Measurements from ENCODE around the gene GRM1.

Gene GRM1

GRCh38 chr6:146095481-146095880 lies 66.6 kb downstream of the GRM1 start:
- in situ Hi-C loops (cut with HindIII; ENCODE audit: low sequenced_read_pairs) = no loop called here

GRCh38 chr6:146097586-146097985 lies 68.7 kb downstream of the GRM1 start:
- in situ Hi-C loops (cut with HindIII; ENCODE audit: low sequenced_read_pairs) = no loop called here

DNA sequence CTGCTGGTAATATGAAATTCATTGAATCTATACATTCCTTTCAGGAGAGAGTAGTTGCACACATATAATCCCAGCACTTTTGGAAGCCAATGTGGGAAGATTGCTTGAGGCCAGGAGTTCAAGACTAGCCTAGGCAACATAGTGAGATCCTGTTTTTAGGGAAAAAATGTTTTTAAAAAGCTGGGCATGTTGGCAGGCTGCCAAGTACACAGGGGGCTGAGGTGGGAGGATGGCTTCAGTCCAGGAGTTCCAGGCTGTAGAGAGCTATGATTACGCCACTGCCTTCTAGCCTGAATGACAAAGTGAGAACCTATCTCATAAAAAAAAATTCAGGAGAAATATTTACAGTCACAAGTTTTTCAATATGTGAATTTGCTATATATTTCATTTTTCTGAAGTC lies 71.9 kb downstream of the GRM1 start:
- in situ Hi-C loops (cut with HindIII; ENCODE audit: low sequenced_read_pairs) = no loop called here

DNA sequence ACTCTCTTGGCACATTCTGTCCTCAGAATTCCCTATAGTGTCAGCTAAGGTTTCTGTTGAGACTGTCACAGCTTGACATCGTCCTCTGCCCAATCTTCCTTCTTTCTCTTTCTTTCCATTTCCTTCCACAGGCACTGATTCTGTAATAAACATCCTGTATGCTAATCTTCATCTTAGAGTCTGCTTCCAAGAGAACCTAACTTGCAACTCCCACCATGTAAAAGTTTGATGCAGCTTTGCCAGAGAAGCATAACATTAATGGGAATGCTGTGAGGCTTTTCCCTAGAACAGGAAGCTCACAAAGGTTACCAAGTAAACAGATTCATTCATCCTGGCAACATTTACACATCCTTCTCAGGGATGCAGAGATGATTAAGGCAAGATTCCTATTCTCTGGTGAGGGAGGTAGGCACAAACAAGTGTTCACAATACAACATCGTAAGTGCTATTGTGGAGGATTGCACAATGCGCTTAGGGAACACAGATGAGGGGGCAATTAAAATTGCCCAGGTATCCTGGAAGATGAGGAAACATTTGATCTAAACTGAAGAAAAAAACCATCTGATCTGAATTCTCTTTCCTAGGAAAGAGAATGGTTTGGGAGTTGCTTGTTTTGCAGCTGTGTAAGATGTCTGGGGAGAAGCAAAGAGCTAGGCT lies 74.7 kb downstream of the GRM1 start:
- in situ Hi-C loops (cut with HindIII; ENCODE audit: low sequenced_read_pairs) = no loop called here

- in situ Hi-C loops (cut with HindIII; ENCODE audit: low sequenced_read_pairs) = no loop called here
Observed at GRCh38 chr6:146106532-146106931, 77.7 kb downstream of the GRM1 start.

GRCh38 chr6:146110990-146111389 lies 82.1 kb downstream of the GRM1 start:
- in situ Hi-C loops (cut with HindIII; ENCODE audit: low sequenced_read_pairs) = no loop called here

DNA sequence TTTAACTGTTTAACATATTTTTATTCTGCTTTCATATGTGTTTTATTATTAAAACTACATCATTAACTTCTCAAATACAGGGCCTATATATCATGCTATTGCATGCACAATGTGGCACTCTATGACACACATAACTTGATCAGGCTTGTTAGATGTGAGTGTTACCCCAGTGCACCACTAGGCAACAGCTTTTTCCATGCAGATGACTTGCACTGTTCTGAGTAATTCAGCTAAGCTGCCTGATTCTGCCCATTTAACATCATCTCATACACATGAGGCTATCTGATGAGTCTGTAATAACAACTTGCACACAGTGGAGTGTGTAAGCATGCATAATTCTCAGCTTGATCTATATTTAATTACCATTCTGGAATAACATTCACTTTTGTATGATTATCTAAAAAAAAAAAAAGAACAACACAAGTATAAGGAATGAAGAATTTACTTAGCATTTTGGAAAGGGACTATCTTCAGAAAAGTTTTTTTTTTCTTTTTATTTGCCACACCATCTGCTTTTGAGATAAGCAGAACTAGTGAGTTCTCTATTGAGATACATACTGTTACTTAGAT lies 83.1 kb downstream of the GRM1 start:
- in situ Hi-C loops (cut with HindIII; ENCODE audit: low sequenced_read_pairs) = no loop called here

DNA sequence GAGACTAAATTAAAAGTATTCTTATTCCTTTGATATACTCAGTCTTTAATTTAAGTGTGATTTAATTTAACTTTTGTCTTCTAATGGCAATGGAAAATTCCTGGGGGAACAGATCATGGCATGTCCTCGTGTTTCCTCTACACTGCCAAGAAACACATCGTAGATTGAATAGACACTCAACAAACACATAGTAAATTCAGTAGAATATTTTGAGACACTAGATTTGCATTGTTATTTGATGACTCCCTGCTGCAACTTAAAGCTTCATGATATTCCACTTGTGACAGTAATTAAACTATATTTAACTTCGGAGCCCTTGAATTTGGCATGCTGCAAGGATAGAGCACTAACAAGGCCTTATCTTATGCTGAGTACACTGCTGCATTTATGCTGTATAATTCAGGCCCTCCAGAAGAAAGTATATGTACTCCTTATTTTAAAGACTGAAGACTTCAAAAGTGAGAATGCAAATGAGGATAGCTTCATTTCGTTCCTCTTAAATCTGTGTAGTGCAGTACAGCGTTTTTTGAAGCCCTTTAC lies 84.3 kb downstream of the GRM1 start:
- in situ Hi-C loops (cut with HindIII; ENCODE audit: low sequenced_read_pairs) = no loop called here

GRCh38 chr6:146123616-146124015 lies 94.8 kb downstream of the GRM1 start:
- in situ Hi-C loops (cut with HindIII; ENCODE audit: low sequenced_read_pairs) = no loop called here

DNA sequence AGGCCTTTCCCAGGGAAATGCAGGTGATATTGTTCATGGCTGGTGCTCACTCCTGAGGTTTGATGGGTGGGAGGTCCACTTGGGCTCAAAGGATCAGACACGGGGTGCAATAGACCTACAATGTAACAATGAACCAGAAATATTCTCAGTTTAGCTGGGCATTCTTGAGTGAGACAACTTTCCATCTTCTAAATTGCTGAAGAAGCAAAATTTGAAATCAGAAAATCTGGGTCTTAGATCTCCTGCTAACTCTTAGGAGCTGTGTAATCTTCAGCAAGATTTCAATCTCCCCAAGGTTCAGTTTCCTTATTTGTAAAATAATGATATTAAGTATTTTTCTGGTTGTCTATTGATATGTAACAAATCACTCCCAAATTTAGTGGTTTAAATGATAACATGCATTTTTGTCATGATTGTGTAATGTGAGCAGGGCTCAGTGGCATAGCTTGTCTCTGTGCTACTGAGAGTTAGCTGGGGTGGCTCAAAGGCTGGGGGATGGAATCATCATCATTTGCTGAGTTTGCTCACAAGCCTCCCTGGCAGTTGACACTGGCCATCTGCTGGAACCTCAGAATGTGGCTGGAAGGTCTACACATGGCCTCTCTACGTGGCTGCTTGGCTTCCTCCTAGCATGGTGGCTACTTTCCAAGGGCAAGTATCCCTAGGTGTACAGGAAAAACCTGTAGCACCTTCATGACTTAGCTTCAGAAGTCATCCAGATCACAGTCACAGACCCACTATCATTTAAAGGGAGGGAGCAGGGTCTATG lies 98.8 kb downstream of the GRM1 start:
- in situ Hi-C loops (cut with HindIII; ENCODE audit: low sequenced_read_pairs) = no loop called here

DNA sequence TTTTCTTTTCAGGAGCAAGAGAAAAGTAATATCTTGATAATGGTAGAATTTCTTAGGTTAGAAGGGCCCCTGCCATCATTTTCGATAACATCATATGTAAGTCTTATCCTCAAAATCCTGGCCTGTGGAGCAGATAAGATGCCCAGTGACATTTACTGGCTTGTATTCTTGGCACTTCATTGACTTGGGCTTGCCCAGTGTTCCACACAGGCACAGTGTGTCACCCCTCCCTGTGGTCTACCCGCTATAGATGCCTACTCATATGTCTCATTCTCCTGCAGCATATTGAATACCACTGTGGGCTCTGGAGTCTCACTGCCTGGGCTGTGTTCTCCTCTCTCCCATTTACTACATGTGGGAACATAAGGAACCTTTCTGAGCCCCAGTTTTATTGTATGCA lies 105.0 kb downstream of the GRM1 start:
- in situ Hi-C loops (cut with HindIII; ENCODE audit: low sequenced_read_pairs) = no loop called here

GRCh38 chr6:146135167-146135566 lies 106.3 kb downstream of the GRM1 start:
- in situ Hi-C loops (cut with HindIII; ENCODE audit: low sequenced_read_pairs) = no loop called here

DNA sequence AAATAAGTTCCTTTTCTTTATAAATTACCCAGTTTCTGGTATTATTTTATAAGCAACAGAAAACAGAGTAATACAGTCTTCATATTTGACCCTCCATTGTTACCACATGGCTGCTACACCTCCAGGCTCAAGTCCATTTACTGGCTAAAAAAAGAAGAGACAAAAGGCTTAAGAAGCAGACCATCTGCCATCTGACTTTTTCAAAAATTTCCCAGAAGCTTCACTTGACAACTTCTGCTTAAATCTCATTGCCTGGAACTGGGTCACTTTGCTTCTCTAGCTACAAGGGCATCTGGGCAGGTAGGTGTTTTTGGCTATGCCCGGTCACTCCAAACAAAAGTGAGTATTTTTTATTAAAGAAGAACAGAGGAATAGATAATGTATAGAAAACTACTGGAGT lies 118.0 kb downstream of the GRM1 start:
- in situ Hi-C loops (cut with HindIII; ENCODE audit: low sequenced_read_pairs) = no loop called here

- in situ Hi-C loops (cut with HindIII; ENCODE audit: low sequenced_read_pairs) = no loop called here
Observed at GRCh38 chr6:146149770-146150169, 120.9 kb downstream of the GRM1 start.

- in situ Hi-C loops (cut with HindIII; ENCODE audit: low sequenced_read_pairs) = no loop called here
Observed at GRCh38 chr6:146153040-146153758, 124.3 kb downstream of the GRM1 start.

- in situ Hi-C loops (cut with HindIII; ENCODE audit: low sequenced_read_pairs) = no loop called here
Observed at GRCh38 chr6:146154197-146154596, 125.3 kb downstream of the GRM1 start.

DNA sequence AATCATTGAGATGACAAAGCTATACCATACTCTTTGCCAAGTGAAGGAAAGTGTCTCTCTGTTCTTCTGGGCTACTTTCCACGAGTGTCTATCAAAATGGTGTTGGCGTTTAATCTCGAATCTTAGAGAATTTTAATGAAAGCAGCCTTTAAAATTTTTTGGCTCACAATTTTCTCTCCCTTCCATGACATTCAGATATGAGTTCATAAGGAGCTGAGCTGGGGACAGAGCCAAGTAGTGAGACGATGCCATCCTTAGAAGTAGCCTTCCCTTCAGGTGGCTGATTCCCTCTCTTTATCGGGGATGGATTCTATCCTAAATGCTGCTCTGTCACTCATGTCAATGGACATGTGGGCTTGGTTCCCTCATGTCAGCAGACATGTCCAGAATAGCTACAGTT lies 132.8 kb downstream of the GRM1 start:
- in situ Hi-C loops (cut with HindIII; ENCODE audit: low sequenced_read_pairs) = no loop called here

GRCh38 chr6:146169872-146170271 lies 141.0 kb downstream of the GRM1 start:
- in situ Hi-C loops (cut with HindIII; ENCODE audit: low sequenced_read_pairs) = no loop called here

- in situ Hi-C loops (cut with HindIII; ENCODE audit: low sequenced_read_pairs) = no loop called here
Observed at GRCh38 chr6:146177785-146178184, 148.9 kb downstream of the GRM1 start.

GRCh38 chr6:146183831-146184230 lies 155.0 kb downstream of the GRM1 start:
- in situ Hi-C loops (cut with HindIII; ENCODE audit: low sequenced_read_pairs) = no loop called here

DNA sequence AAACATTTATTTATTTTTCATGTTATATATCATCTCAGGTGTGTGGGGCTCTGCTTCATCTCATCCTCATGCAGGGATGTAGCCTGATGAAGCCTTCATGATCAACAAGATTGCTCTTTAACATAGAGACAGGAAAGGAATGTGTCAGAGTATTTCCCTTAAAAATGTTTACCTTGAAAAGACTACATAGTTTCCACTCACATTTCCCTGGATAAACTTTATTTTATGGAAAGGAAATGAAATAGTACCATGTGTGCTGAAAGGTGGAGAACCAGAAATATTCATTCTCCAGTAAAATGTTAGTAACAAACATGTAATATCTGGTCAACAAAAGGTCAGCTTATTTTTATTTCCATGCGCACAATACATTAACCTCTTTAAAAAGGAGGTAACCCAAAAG lies 155.8 kb downstream of the GRM1 start:
- in situ Hi-C loops (cut with HindIII; ENCODE audit: low sequenced_read_pairs) = no loop called here
